GM19238 (cell line): Measurements from ENCODE around the gene MED19.
"Not testable (repeated sequence)": the region's sequence is repeated elsewhere in the genome, so short reads cannot be mapped to it uniquely, and the experiment has no call there.

Source experiments
- DNase-seq: peaks from one replicate; pipeline ENCODE4 v3.0.0; 2011; ENCODE audit warnings: low spot score; ENCODE audit not compliant: insufficient read length

The MED19 gene

GRCh38 chr11:57705432-57705831 lies 6.6 kb downstream of the MED19 start:
- not testable (repeated sequence) for DNase-seq

- no peak for DNase-seq
Measured at GRCh38 chr11:57704932-57705331, 7.1 kb downstream of the MED19 start.

DNA sequence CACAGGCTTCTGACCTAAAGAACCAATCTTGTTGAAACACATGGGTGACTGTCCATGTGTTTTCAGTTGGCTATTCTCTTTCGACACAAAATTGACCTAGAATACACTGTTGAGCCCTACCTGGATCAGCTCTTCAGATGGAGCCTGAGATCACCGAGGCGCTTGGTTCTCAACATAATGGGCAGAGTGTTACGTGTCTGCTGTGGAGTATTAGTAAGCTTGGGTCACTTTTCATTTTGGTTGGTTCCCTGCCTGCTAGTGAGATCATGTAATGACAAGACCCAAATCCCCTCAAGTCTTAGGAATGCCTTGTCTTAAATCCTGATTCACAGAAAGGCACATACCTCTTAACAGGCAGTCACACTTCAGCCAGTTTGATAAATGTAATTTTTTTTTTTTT lies 8.7 kb downstream of the MED19 start:
- no peak for DNase-seq

- DNase-seq: no peak
Measured at GRCh38 chr11:57700425-57700824, 11.6 kb downstream of the MED19 start.

- no peak for DNase-seq
Measured at GRCh38 chr11:57699813-57700212, 12.2 kb downstream of the MED19 start.

- no peak for DNase-seq
Measured at GRCh38 chr11:57698843-57699365, 13.1 kb downstream of the MED19 start.

- not testable (repeated sequence) for DNase-seq
Measured at GRCh38 chr11:57690474-57690873, 21.5 kb downstream of the MED19 start.

GRCh38 chr11:57681168-57681567 lies 30.8 kb downstream of the MED19 start:
- no peak for DNase-seq

DNA sequence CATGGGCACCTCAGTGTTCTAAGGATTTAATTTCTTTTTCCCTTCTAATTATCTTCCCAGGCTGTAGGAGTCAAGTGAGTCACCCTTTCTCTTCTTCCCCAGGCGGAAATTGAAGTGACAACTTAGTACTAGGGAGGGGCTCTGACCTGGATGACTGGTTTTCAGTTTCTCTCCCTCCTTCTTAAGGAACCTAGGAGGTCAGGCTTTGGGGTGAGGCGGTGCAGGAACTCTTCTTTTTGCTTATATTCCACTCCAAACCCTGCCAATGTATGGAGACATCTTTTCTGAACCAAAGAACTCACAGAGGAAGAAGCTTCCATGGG lies 31.5 kb downstream of the MED19 start:
- no peak for DNase-seq

GRCh38 chr11:57679396-57679795 lies 32.6 kb downstream of the MED19 start:
- no peak for DNase-seq

GRCh38 chr11:57675176-57675941 lies 36.7 kb downstream of the MED19 start:
- DNase-seq: no peak

GRCh38 chr11:57674251-57674650 lies 37.8 kb downstream of the MED19 start:
- no peak for DNase-seq

DNA sequence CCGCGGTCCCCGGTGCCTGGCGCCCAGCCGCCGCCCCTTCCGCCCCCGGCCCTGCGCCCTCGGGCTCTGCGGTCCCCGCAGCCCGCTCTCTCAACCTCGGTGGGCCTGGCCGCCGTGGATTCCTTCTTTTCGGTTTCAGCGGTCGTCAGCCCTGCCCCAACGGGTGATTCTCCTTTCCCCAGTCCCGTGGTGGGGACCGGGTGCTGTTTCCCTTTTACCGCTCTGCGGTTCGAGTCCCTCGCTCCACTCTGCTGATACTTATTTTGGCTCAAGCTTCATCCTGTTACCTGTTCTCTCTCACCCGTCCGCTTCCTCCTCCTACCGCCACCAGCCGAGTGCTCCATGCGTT lies 43.6 kb downstream of the MED19 start:
- DNase-seq: no peak

- DNase-seq: peak; percentile 98
Measured at GRCh38 chr11:57667736-57668433, 44.1 kb downstream of the MED19 start, which contains the start of gene ZDHHC5. TSS of gene ZDHHC5 (plus strand) at chr11:57668114. CDS start at chr11:57673091, 4,977 bp downstream.

DNA sequence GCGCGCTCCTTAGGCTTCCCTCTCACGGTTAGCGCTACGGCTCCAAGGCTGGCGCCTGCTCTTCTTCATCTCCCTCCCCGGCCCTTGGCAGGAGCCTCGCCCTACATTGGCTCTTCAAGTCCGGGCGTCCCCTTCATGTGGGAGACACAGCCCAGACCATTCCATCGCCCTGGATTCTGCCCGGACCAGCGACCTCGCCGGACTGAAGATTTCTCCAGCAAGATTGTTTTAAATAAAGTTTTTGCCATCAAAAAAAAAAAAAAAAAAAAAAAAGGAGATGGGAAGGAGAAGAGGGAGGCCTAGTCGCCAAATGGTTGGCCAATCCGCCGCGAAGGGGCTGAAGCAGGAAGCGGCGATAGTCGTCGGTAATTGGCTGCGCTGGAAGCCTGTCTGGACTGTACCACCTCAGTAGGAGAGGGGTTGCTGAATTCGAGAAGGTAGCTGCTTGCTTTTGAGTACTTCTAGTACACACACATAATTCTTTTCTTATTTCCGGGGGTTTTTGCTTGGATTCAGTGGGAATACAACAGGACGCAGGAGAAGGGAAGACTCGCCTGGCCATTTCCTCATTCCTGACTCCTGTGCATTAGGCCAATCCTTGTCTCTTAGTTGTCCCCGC lies 44.8 kb downstream of the MED19 start:
- peak; percentile 92 for DNase-seq

GRCh38 chr11:57663975-57664374 lies 48.0 kb downstream of the MED19 start:
- no peak for DNase-seq

- DNase-seq: no peak
Measured at GRCh38 chr11:57662893-57663292, 49.1 kb downstream of the MED19 start.

DNA sequence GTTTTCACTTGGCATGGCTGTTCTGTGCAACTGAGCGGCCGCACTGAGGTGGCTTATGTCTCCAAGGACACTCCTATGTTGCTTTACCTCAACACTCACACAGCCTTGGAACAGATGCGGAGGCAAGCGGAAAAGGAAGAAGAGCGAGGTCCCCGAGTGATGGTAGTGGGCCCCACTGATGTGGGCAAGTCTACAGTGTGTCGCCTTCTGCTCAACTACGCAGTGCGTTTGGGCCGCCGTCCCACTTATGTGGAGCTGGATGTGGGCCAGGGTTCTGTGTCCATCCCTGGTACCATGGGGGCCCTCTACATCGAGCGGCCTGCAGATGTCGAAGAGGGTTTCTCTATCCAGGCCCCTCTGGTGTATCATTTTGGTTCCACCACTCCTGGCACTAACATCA lies 52.3 kb downstream of the MED19 start:
- no peak for DNase-seq

DNA sequence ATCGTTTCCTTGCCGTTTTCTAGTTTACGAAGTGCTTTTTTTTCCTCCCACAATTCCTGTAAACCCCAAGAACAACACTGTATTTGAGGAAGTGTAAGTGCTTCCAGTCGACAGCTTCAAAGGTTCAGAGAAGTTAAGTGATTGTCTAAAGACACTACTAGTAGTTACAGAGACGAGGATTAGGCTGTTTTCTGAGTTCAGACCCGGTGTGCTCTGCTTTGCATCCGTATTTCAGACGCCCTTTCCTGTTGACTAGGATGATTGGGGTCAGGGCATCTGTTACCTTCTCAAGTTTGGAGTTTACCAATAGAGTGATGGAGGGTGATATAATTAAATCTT lies 54.0 kb downstream of the MED19 start:
- DNase-seq: no peak

DNA sequence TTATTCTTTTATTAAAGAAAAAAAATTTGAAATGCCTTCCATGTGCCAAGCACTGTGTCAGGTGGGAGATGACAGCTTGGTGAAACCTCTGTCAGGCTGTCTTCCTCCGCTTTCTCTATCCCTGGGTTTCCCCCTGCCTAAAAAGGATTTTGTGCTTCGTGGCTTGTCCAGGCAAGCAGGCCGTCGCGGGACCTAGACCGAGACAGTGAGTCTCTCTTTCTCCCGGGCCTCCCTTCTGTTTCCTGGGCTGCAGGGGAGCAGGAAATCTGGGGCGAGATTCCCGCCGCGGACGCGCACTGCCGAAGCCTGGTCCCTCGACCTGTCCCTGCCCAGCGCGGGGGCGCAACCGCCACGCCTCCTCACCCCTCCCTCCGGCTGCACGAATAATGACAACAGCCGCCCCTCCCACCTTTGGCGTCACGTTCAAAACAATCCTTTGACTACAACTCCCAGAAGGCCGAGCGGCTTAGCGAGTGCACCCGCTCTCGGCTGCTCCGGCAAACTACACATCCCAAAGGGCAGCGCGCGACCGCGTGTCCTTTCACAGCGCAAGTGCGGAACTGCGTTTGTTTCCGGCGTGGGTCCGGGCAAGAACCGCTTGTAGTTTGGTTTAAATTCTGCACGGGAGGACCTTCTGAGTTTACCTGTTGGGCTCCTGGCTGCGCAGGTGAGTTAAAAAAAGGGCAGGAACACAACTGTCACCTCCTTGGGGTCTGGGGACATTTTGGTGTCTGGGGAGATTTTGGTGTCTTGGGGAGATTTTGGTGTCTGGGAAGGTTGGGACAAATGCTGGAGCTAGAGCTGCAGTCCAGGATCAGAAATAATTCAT lies 54.6 kb downstream of the MED19 start, which contains the start of gene CLP1:
TSS of gene CLP1 (plus strand) at position 569 of the 829 bp plus-strand sequence. CDS start 1,715 bp downstream, outside the sequence.
- DNase-seq: peak; percentile 84

GRCh38 chr11:57656885-57657193 lies 55.2 kb downstream of the MED19 start:
- DNase-seq: no peak
